Measurements from ENCODE around the gene SCAMP4.

Gene SCAMP4

GRCh38 chr19:1938071-1938470 lies 32.9 kb downstream of the SCAMP4 start:
- no peak for DNase-seq (ENCODE audit: low spot score)

- no peak for DNase-seq (ENCODE audit: low spot score)
These were observed 36.2 kb downstream of the SCAMP4 start, which contains the start of gene CSNK1G2 for GRCh38 chr19:1941146-1942077. Gene CSNK1G2, plus strand, starts transcription at chr19:1941172. Its CDS starts 28,601 bp downstream, at chr19:1969773.

DNA sequence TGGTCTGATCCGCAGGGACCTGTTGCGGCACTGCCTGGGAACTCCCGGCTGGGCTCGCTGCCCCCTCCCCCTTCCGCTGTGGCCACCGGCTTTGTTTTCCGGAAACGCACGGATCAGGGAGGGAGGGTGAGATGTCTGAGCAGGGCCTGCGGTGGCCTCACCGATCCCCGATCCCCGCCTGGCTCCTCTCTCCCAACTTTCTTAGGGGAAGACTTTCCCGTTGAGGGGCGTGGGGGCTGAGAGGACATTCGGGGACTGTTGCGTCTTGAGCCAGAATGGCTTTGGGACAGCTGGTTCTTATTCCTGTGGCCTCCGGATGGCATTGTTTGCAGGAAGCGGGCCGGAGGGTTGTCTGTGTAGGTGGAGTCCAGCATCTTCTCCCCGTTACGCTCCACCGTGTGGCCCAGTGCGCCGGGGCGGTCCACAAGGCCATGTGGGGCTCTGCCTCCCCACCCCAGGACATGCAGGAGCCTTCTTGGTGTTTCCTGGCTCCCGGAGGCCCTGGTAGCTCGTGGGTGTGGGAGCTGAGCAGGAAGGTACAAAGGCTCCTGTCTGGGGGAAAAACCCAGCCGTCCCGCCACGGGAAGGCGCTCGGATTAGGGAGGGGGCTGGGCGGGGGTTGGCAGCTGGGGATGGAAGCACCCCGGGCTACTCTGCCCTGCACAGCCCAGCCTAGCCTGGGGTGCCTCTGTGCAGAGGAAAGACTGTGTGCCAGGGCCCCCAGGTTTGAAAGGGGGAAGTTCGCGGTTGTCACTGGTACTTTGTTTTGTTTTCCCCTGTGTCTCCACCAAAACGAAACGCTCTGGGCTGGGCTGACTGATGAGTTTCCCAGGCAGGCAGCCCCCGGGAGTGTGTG lies 37.1 kb downstream of the SCAMP4 start:
- peak; percentile 97 for DNase-seq (ENCODE audit: low spot score)

GRCh38 chr19:1942934-1943555 lies 37.8 kb downstream of the SCAMP4 start:
- DNase-seq (ENCODE audit: low spot score): no peak

- no peak for DNase-seq (ENCODE audit: low spot score)
These were observed 38.5 kb downstream of the SCAMP4 start for GRCh38 chr19:1943661-1944087.

DNA sequence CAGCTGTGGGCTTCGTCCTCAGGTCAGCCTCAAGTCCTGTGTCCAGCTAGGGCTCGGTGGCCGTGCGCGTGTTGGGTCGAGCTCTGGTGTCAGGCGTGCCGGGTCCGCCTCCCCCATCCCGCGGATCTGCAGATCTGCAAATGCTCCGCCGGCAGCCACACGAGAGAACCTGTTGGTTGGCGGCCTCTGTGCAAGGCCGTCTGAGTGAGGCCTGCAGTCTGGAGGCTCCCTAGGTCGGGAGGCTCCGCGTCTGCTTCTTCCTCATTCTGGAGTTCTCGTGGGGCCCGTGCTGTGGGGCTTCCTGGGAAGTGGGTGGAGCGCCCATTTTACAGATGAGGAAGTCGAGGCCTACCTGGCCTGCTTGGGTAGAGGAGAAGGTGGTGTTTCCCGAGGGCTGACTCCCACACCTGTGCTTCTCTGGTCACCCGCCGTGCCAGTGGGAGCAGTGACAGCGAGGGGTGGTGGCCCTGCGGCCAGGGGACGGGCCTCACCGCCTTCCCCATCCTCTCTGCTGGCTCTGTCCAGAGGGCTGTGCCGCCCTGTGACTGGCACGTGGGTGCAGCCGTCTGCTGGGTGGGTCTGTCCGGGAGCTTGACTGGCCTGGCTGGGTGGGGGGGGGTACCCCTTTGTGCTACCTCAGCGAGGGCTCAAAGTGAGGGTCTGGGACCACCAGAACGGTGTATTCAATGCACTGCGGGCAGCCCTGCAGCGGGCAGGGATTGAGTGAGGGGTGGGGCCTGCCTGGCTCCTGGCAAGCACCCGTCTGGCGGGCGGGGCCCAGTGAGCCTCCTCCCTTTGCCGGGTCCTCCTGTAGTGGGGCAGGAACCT lies 39.1 kb downstream of the SCAMP4 start:
- DNase-seq (ENCODE audit: low spot score): no peak

DNA sequence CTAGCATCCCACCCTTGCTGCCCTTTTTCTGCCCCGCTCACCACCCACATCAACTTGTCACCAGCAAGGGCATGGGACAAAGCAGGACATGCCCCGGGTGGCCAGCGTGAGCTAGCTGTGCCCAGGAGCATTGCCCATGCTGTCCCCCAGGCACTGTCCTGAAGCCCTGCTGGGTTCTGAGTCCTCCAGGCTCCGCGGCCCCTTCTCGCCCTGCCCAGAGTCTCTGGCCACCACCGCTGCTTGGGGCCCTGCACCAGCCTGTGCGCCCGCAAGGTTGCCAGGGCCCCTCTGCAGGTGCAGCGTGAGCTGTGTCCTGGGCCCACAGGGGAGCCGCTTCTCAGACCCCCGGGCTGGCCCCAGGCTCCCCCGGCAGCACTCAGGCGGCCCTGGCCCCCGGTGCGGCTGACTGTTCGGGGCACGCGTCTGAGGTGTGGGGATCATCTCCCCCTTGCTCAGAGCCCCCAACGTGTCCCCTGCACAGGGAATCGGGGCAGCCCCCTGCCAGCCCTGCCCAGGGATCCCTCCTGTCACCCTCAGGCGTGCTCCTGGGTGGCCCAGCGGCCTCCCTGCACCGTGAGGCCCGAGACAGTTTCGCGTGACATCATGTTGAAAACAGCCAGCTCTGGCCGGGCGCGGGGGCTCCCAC lies 39.8 kb downstream of the SCAMP4 start:
- no peak for DNase-seq (ENCODE audit: low spot score)

GRCh38 chr19:1945899-1946298 lies 40.7 kb downstream of the SCAMP4 start:
- DNase-seq (ENCODE audit: low spot score): peak; percentile 89

DNA sequence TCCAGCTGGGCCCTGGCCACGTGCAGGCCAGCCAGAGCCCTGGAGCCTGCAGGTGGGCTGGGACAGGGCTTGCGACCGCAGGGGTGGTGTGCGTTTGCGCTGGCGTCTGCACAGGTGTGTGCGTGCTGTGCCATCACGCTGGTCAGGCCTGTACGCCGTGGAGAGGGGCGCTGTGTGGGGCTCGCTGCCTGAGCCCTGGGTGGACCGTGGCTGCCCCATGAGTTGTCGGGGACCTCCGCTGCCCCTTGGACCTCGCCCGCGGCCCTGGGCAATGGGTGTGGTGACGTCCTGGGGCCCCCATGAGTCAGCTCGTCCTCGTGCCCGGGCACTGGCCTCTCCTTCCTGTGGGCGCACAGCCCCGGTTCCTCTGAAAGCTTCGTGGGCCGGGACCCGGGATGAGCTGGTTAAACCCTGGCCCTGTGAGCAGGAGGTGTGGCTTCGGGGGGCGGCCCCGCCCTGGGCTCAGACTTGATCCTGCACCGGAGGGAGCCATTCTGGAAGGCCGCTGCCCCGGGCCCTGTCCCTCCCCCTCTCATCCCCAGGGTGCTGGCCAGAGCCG lies 42.5 kb downstream of the SCAMP4 start:
- no peak for DNase-seq (ENCODE audit: low spot score)

DNA sequence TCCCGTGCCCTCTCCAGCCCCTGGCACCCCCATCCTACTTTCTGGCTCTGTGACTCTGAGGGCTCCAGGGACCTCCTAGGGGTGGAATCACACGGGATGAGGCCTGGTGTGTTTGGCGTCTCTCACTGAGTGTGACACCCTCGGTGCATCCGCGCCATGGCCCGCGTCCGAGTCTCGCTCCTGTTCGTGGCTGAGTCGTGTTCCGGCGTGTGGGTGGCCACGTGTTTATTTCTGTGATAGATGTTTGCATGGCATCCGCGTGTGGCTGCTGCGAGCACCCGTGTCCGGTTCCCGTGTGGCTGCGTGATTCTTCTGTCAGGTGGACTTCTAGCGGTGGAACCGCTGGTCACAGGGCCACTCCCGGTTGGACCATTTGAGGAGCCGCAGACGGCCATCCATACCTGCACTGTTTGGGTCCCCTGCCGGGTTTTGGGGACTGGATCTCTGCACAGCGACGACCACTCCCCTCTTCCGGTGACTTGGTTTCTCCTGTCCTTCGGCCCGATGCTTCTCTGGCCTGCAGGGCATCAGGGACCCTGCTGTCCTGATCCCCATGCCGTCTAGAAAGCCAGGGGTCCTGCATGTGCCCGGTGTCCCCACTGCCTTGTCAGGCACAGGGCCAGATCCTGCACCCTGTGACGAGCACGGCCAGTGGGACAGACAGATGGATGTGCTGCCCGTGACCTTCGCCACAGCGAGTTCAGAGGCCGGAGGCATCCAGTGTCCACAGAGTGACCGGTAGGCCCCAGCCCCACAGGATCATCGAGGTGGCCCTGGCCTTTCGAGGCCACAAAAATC lies 44.3 kb downstream of the SCAMP4 start:
- DNase-seq (ENCODE audit: low spot score): no peak

DNA sequence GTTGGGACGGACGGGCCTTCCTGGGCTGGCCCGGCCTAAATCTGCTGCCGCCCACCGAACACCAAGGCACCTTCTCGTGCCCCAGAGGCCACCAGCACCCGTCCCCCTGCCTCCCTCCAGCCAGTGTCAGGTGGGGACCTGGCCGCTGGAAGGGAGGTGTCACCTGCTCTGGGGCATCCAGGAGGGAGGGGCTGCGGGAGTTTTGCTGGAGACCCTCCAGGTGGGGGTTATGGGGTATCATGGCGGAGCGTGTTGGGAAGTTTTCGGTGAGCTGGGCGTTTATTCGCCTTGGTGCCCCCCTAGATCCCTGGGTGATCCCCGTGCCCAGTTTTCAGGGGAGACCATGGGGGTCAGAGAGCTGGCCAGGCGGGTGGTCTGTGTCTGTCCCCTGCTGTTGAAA lies 45.4 kb downstream of the SCAMP4 start:
- no peak for DNase-seq (ENCODE audit: low spot score)

GRCh38 chr19:1952635-1953034 lies 47.4 kb downstream of the SCAMP4 start:
- no peak for DNase-seq (ENCODE audit: low spot score)

- DNase-seq (ENCODE audit: low spot score): no peak
These were observed 47.8 kb downstream of the SCAMP4 start for GRCh38 chr19:1953037-1953436.

GRCh38 chr19:1953441-1954094 lies 48.4 kb downstream of the SCAMP4 start:
- DNase-seq (ENCODE audit: low spot score): no peak

DNA sequence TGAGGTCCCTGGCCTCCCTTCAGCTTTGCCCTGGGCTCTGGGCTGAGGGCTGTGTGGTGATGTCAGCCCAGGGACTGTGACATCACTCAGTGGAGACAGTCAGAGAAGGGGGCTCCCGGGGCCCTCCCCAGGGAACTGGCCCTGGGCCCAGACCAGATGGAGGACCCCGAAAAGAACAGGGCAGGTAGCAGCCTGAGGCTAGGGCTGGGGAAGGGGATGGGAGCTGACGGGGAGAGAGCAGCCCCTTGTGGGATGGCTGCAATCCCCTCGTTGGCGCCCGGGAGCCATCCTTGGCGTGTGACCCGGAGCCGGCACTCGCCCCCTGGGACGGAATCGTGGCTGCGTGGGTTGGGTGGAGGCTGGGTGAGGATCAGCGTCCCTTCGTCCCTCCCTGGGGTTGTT lies 49.3 kb downstream of the SCAMP4 start:
- no peak for DNase-seq (ENCODE audit: low spot score)

DNA sequence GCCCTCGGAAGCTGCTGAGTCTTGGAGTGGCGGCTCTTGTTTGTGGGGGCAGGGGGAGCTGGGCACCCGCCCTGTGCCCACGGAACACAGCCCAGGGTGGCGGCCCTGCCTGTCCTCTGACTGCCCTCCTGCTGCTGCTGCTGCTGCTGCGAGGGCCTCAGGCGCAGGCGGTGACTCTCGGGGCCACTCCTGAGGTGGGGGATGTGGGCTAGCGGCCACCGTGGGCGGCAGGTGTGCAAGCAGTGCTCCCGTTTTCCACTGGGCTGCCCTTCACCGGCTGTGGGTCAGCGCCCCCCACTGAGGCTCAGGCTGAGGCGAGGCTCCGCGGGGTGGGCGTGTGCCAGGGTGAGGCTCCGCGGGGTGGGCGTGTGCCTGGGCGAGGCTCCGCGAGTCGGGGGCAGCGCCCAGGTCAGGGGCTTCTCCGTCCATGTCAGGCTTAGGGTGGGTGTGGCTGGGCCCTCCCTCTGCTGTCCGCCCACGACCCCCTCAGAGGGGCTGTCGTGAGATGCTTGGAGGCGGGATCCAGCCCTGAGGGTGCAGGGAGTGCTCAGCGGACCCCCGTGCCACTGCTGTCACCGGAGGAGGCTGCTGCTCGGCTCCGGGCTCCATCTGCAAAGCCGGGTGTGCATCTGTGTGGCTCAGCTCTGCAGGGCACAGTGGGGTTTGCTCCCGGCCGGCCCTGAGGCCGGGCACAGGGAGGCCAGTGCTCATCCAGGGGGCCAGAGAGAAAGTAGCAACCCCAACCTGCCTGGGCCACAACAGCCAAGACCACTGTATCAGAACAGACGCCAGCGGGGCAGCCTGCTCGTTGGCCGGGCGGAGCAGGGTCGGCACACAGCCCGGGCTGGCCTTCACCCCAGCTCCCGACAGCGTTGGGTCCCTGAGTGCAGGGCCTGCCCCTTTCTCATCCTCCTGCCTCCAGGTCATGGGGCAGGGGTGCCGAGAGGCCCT lies 50.2 kb downstream of the SCAMP4 start:
- DNase-seq (ENCODE audit: low spot score): no peak

GRCh38 chr19:1956122-1956494 lies 50.9 kb downstream of the SCAMP4 start:
- DNase-seq (ENCODE audit: low spot score): no peak

- no peak for DNase-seq (ENCODE audit: low spot score)
These were observed 51.8 kb downstream of the SCAMP4 start for GRCh38 chr19:1956868-1957492.
